NCI-H1417 treated with DMSO at 0.1 percent for 48 hours (cell line): Measurements from ENCODE around the gene JAKMIP2.
A peak's percentile ranks its signal among the peaks of the same experiment; 100 is the strongest.

Experiments
- DNase-seq: peaks from one replicate; lab custom pipeline; 2025; lab: John Stamatoyannopoulos, UW

JAKMIP2 gene

DNA sequence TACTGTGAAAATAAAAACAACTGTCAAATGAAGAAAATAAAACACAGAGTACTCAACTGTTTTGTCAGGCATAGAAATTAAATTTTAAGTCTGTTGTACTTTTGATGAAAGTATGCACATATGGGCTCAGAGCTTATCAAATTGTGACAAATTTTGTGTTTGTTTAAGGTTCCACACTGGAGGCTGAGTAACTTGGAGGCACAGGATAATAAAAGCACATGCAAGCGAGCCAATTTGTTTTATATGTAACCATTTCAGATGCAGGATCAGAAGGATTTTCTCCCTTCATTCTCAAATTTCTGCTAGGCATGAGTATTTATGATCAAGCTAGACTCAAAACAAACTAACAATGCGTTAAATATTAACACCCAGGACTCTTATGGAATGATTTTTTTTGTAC, 87.8 kb downstream of the JAKMIP2 start:
- no peak for DNase-seq

DNA sequence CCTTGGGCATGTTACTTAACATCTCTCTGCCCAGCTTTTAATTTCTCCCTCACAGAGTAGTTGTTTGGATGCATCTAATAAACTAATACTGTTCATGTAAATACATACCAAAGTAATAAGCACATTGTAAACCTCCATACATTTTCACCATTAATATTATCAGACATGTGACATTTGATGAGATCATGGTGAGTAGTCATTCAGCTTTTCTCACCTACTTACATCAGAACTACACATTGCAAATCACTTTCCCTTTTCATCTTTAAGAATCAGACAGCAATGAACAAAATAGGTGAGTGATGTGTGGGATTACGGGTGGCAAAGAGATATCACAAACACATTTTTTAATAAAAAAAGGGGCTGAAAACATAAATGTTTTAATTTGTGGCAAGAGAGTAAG, 89.3 kb downstream of the JAKMIP2 start:
- DNase-seq, result no peak

DNA sequence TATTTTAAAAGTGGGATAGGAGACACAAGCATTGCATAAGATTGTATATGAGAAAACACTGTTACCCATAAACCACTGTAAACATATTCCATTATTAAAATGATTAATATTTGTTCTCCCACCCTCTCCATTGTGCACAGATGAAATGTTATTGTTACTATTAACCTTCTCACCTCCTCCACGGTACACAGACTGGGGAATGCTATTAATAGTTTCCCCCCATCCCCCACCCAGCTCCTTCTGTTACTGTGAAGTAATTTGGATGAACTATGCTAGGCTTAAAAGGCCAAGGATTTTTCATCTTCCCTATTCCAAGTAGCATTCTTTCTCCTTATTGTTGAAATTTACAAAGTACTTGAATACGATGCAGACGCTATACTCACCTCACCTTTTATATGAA, 91.4 kb downstream of the JAKMIP2 start:
- DNase-seq, result no peak

DNA sequence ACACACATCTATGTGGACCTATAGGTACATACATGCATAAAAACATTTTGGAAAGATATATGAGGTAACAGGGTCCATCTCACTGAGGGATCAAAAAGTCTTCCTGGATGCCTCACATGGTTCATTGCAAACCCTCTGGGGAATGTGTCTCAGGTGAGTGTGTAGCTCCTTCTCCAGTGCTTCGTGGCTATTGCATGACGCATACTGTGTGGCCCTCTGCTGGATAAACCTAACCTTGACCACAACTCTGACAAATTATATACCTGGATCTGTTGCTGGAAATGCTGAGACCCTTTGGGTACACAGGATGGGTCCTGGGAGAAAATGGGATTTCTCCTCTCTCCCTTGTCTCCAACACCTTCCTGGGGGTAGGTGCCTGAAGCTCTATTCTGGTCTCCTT, 91.9 kb downstream of the JAKMIP2 start:
- DNase-seq, result no peak

DNA sequence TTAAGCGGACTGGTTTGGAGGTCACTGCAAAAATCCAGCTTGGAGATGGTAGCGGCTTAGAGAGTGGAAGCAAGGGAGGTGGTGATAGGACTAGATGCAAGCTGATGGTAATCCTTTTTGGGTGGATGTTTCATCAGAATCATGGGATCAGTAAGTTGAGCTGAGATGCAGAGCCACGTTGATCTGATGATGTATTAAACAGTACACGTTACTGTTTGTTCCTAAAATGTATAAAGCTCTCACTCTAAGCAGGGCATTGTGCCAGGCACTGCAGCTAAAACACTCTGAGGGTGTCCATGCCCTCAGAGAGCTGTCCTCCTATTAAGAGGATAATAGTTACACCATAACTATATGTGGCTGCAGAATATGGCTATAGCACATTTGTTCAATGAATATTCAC, 93.1 kb downstream of the JAKMIP2 start:
- no peak for DNase-seq

GRCh38 chr5:147688656-147689356, 93.7 kb downstream of the JAKMIP2 start:
- DNase-seq, result no peak

- DNase-seq, result peak; percentile 81
Measured at GRCh38 chr5:147687118-147687517, 95.4 kb downstream of the JAKMIP2 start.

GRCh38 chr5:147686421-147686820, 96.1 kb downstream of the JAKMIP2 start:
- no peak for DNase-seq

- DNase-seq, result no peak
Measured at GRCh38 chr5:147685993-147686392, 96.5 kb downstream of the JAKMIP2 start.

DNA sequence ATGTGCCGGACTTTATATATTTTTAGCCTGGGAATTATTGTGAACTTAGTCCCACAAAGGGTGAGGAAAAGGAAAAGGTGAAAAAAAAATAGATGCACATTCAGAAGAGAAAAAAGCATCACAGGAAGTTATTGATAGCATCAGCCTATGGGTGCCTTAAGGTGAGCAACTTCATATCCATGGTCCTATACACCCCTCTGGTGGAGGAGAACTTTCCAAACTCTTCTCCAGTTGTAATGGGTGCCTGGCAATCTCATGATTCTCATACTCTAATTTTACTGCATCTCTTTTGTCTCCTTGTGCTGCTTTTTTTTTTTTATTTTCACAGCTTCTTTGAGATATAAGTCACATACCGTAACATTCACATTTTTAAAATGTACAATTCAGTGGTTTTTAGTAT, 107.4 kb downstream of the JAKMIP2 start:
- no peak for DNase-seq

- DNase-seq, result no peak
Measured at GRCh38 chr5:147674411-147674810, 108.1 kb downstream of the JAKMIP2 start.

- DNase-seq, result no peak
Measured at GRCh38 chr5:147673791-147674190, 108.7 kb downstream of the JAKMIP2 start.

DNA sequence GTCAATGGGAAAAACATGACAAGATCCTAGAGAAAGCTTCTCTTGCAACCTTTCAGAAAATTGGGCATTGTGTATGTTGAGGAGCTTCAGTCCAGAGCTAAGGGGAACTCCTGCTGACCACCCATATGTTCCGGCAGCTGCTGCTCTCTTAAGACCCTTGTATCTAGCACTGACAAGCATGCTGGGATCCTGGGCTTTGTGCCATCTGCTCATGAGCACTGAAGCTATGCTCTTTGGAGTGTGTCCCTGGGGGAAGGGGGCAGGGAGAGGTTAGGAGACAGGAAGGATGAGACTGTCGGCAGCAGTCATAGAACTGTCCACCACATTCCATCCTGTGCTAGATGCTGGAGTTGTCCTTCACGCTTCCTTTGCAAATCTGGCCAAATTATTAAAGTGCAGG, 109.3 kb downstream of the JAKMIP2 start:
- DNase-seq, result no peak

GRCh38 chr5:147671365-147671764, 111.2 kb downstream of the JAKMIP2 start:
- no peak for DNase-seq

GRCh38 chr5:147670815-147671214, 111.7 kb downstream of the JAKMIP2 start:
- DNase-seq, result no peak

GRCh38 chr5:147669169-147669869, 113.2 kb downstream of the JAKMIP2 start:
- DNase-seq, result no peak

DNA sequence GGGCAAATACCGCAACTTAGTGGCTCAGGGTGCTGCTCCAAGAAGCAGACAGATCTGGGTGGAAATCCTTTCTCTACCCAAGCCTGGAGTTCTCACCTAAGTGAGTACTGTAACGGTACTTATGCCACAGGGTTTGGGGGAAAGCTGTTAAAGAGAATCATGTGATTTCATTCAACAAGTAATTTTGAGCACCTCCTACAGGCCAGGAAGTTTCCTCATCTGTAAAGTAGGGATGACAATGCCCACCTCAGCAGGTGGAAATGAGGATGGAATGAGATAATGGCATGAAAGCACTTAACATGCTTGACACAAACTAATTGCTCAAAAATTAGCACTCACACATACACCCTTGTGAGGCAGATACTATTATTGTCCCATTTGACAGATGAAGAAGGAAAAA, 114.1 kb downstream of the JAKMIP2 start:
- DNase-seq, result no peak

- no peak for DNase-seq
Measured at GRCh38 chr5:147667363-147667762, 115.2 kb downstream of the JAKMIP2 start.

DNA sequence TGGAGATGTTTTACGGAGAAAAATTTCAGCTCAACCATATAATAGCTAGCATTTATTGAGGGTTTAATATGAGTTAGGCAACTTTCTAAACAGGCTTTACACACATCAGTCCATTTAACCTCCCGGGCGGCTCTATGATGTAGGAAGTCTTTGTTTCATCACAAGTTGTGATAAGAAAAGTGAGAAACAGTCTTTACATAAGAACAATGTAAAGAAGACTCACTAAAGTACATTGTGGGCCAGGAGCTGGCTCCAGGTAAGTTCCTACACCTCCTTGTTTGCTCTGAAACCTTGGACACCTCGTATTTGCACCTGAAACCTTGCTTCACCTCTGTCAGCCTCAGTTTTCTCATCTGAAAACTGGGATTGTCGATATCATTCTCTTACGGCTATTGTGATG, 116.1 kb downstream of the JAKMIP2 start:
- DNase-seq, result no peak

DNA sequence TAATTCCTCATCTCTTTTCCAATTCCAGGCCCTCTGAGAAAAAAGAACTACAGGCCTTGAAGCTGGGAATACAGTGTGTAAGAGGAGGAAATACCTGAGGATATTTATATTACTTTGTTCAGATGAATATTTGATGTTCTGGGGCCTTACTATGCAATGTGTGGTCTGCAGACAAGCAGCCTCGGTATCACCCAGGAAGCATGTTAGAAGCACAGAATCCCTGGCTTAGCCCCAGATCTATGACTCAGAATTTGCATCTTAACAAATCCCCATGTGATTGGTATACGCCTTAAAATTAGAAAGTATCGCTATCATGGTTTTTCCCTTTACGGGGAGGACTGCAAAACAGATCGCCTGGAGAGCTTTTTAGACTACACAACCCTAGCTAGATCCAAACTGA, 121.0 kb downstream of the JAKMIP2 start:
- no peak for DNase-seq

GRCh38 chr5:147659166-147659929, 123.2 kb downstream of the JAKMIP2 start:
- no peak for DNase-seq

GRCh38 chr5:147658293-147658932, 124.1 kb downstream of the JAKMIP2 start:
- DNase-seq, result no peak

GRCh38 chr5:147648597-147648996, 133.9 kb downstream of the JAKMIP2 start:
- no peak for DNase-seq
